GM10266 (cell line): ENCODE data around the gene ZBTB20.

Experiments used
- DNase-seq: peaks from one replicate; pipeline ENCODE4 v3.0.0; 2012; ENCODE audit errors: extremely low spot score
- CTCF ChIP-seq: IDR thresholded peaks from 2 replicates; pipeline ENCODE4 v1.5.1; 2012; ENCODE audit warnings: mild to moderate bottlenecking, low read depth; ENCODE audit not compliant: control insufficient read depth, insufficient read depth; ENCODE audit errors: missing control alignments

The ZBTB20 gene

GRCh38 chr3:114879059-114880031 is 267.7 kb downstream of the ZBTB20 start:
- peak; percentile 10 for DNase-seq
- TF ChIP-seq CTCF: no peak

- DNase-seq: no peak
These were observed 268.8 kb downstream of the ZBTB20 start for GRCh38 chr3:114878114-114878839.

GRCh38 chr3:114877378-114878113 is 269.5 kb downstream of the ZBTB20 start:
- TF ChIP-seq CTCF: no peak
- DNase-seq: no peak

More at GRCh38 chr3:114878114-114878839, 268.8 kb downstream of the ZBTB20 start:
- TF ChIP-seq CTCF: no peak

GRCh38 chr3:114874522-114874971 is 272.5 kb downstream of the ZBTB20 start:
- DNase-seq: no peak
- no peak for TF ChIP-seq CTCF

- TF ChIP-seq CTCF: no peak
- DNase-seq: no peak
These were observed 273.5 kb downstream of the ZBTB20 start for GRCh38 chr3:114873591-114873990.

GRCh38 chr3:114872588-114872987 is 274.5 kb downstream of the ZBTB20 start:
- no peak for TF ChIP-seq CTCF
- DNase-seq: no peak
